ENCODE results near the gene ERN1. TPM values are rescaled to one million over a fixed set of nuclear protein-coding genes. Genes with fewer than 3 reads are reported as not detected.

Gene ERN1
- total and polyA plus RNA-seq, 2 of the 8 experiments (the other 6 are each of a cell fraction or from before 2014, with no cell fraction given) = 1.8 to 3.9 TPM

- peak within 1 kb of the TSS; percentile 68; the same call in 1 of the 2 replicates for H2BK12ac ChIP-seq (ENCODE audit: low read depth, low read length)
- no peak within 1 kb of the TSS for H2BK120ac ChIP-seq (replicated peaks; ENCODE audit: low read depth, low read length)
- TF ChIP-seq CBX8 (IDR thresholded peaks at IDR 0.05; ENCODE audit: borderline replicate concordance, low read depth, low read length) = no peak
- TF ChIP-seq BACH1 (IDR thresholded peaks at IDR 0.05; ENCODE audit: low read length) = no peak
- TF ChIP-seq PHF8 (conservative IDR thresholded peaks at IDR 0.05; ENCODE audit: low read depth, low read length) = no peak
- peak; percentile 50; the same call in 1 of the 2 replicates for TF ChIP-seq E2F6 (IDR thresholded peaks at IDR 0.05)
- TF ChIP-seq KDM5A (IDR thresholded peaks at IDR 0.05; ENCODE audit: low read length) = no peak
- no peak for TF ChIP-seq KDM4A (IDR thresholded peaks at IDR 0.05; ENCODE audit: low read depth, low read length, severe bottlenecking)
- no peaks in the 10 kb centered on the region for H3K79me1 ChIP-seq (ENCODE audit: low read depth, low read length)
- ChIA-PET POLR2A (ENCODE audit: partially characterized antibody) (interaction anchor here (0.6 to 1.8 kb wide), 3 partner anchors 126 to 271 kb away, joined by 3 to 8 read pairs (median 4); no protein-coding TSS in a partner anchor), CTCF (ENCODE audit: partially characterized antibody) (interaction anchor here (0.6 to 3.2 kb wide), 20 partner anchors 10 to 262 kb away, joined by 3 to 19 read pairs (median 4); partner anchors contain the start of genes CSHL1 and GH1)
- H4K91ac ChIP-seq (replicated peaks; ENCODE audit: insufficient read length, low read length) = no peak within 1 kb of the TSS
- no peaks in the 10 kb centered on the region for H3K23me2 ChIP-seq (ENCODE audit: low read depth, low read length)
- H3K9ac ChIP-seq (replicated peaks in 1 of 4; ENCODE audit: extremely low read depth in 1 of 4, low read depth in 3 of 4, low read length in 3 of 4) = no peak within 1 kb of the TSS
- no peaks in the 10 kb centered on the region for H3K36me3 ChIP-seq (ENCODE audit: control insufficient read depth in 2 of 4, insufficient read depth in 4 of 4, low read length in 3 of 4)
- H3K4me3 ChIP-seq (ENCODE audit: extremely low read depth in 1 of 4, insufficient read depth in 2 of 4, low read depth in 3 of 4, low read length in 4 of 4) = peak within 1 kb of the TSS in 3 of 4 experiments; percentile 3 to 17 (median 3); a peak in 2 of 8 replicates
- H3K27me3 ChIP-seq (replicated peaks in 1 of 4; ENCODE audit: control insufficient read depth in 3 of 4, extremely low read depth in 1 of 4, insufficient read depth in 3 of 4, low read length in 3 of 4) = no peaks in the 10 kb centered on the region
- H3K23ac ChIP-seq (ENCODE audit: insufficient read length) = no peak within 1 kb of the TSS
- H3K4me2 ChIP-seq (ENCODE audit: insufficient read depth in 1 of 2, low read depth in 2 of 2, low read length in 2 of 2) = peak within 1 kb of the TSS; percentile 30 to 55; a peak in 3 of 4 replicates
- WGBS, 2 experiments (ENCODE audit: extremely low coverage in 1 of 2, insufficient coverage in 1 of 2, insufficient read length in 1 of 2, insufficient replicate concordance in 2 of 2, low coverage in 1 of 2, low lambda C conversion rate in 2 of 2, missing lambda C conversion rate in 1 of 2) = 56% methylated on average over 23 of the region's 23 CpGs; no CpG with 5 or more reads in 1 of the 2 experiments
- H3K4me1 ChIP-seq (replicated peaks in 1 of 4; ENCODE audit: control insufficient read depth in 3 of 4, insufficient read depth in 4 of 4, low read length in 3 of 4) = peaks cover 0 to 5% (median 3%) of the 10 kb centered on the region in 4 experiments; a peak in 5 of 7 replicates
- no peaks in the 10 kb centered on the region for H3K9me3 ChIP-seq (ENCODE audit: insufficient read depth in 2 of 2, low read depth in 1 of 2, low read length in 1 of 2)
- no peaks in the 10 kb centered on the region for H4K20me1 ChIP-seq (replicated peaks in 1 of 2; ENCODE audit: control insufficient read depth in 1 of 2, insufficient read depth in 2 of 2, low read length in 2 of 2)
- no peak within 1 kb of the TSS for H3K56ac ChIP-seq (replicated peaks; ENCODE audit: insufficient read length, low read depth, low read length)
- DNase-seq (ENCODE audit: low read depth in 1 of 2, low spot score in 2 of 2) (no peak), FAIRE-seq (no peak)
- peak within 1 kb of the TSS; percentile 22; the same call in 1 of the 2 replicates for H4K8ac ChIP-seq (ENCODE audit: extremely low read depth, insufficient read depth, low read length)
- no peak within 1 kb of the TSS for H2BK20ac ChIP-seq (ENCODE audit: low read length)
- no peak within 1 kb of the TSS for H4K5ac ChIP-seq (ENCODE audit: insufficient read length, low read depth, low read length)
- H3K4ac ChIP-seq (replicated peaks; ENCODE audit: insufficient read length, low read depth, low read length) = no peak within 1 kb of the TSS
- H3K18ac ChIP-seq (ENCODE audit: extremely low read depth, low read length) = peak within 1 kb of the TSS; percentile 68; the same call in 1 of the 2 replicates
- H2BK15ac ChIP-seq (ENCODE audit: low read length) = peak within 1 kb of the TSS; percentile 61; the same call in 1 of the 2 replicates
- H3K79me2 ChIP-seq (ENCODE audit: control insufficient read depth in 1 of 2, insufficient read depth in 2 of 2, low read length in 2 of 2) = no peaks in the 10 kb centered on the region
- no peak within 1 kb of the TSS for H3K14ac ChIP-seq (ENCODE audit: insufficient read length)
- no peak within 1 kb of the TSS for H3K27ac ChIP-seq (ENCODE audit: low read depth, low read length)
- H2AK5ac ChIP-seq (ENCODE audit: low read depth, low read length) = no peak within 1 kb of the TSS
- no peak within 1 kb of the TSS for H2BK5ac ChIP-seq (ENCODE audit: low read depth, low read length)
- H2AFZ ChIP-seq (ENCODE audit: low read length) = peak within 1 kb of the TSS; percentile 98
Observed at GRCh38 chr17:64020056-64020766, 109.7 kb downstream of the ERN1 start, which contains the start of gene ICAM2. ICAM2 (minus strand) TSS chr17:64020633; CDS start chr17:64006691, 13,942 bp downstream.
